Ectodermal cell (in vitro differentiated cells): ENCODE results near the gene PURA.
A peak's percentile ranks its signal among the peaks of the same experiment; 100 is the strongest.

Source experiments
- H3K27ac ChIP-seq: 2 replicates; pipeline ENCODE4 v1.7.0; 2013; ENCODE audit warnings: mild to moderate bottlenecking, low read depth, low read length; ENCODE audit not compliant: insufficient read depth, poor library complexity, severe bottlenecking
- H3K27me3 ChIP-seq: 2 replicates; pipeline ENCODE4 v1.7.0; 2013; ENCODE audit warnings: mild to moderate bottlenecking, low read length; ENCODE audit not compliant: insufficient read depth, control insufficient read depth, poor library complexity, severe bottlenecking
- H3K36me3 ChIP-seq: one replicate; pipeline ENCODE4 v1.7.0; 2013; ENCODE audit warnings: low read length; ENCODE audit not compliant: control insufficient read depth, insufficient read depth
- H3K4me1 ChIP-seq: one replicate; pipeline ENCODE4 v1.7.0; 2013; ENCODE audit warnings: low read length; ENCODE audit not compliant: control insufficient read depth, insufficient read depth
- H3K4me3 ChIP-seq: 2 replicates; pipeline ENCODE4 v1.7.0; 2013; ENCODE audit warnings: low read depth, low read length, control low read depth; ENCODE audit not compliant: insufficient read depth
- H3K9me3 ChIP-seq: 2 replicates; pipeline ENCODE4 v1.7.0; 2013; ENCODE audit warnings: mild to moderate bottlenecking, low read length, moderate library complexity; ENCODE audit not compliant: control insufficient read depth
- WGBS, 2 experiments: methylation state at CpG; one replicate each; pipeline ENCODE4 v1.1.7; 2013; ENCODE audit warnings: missing lambda C conversion rate in 2 of 2; 5-methylcytosine and 5-hydroxymethylcytosine counted together

PURA gene

GRCh38 chr5:140093179-140093578, 20.7 kb upstream of the PURA start:
- H3K4me1 ChIP-seq, result no peaks in the 10 kb centered on the region
- H3K9me3 ChIP-seq, result no peaks in the 10 kb centered on the region
- H3K36me3 ChIP-seq, result no peaks in the 10 kb centered on the region
- H3K27me3 ChIP-seq, result peaks cover 10% of the 10 kb centered on the region
- 67% methylated on average over 1 of the region's 1 CpG; no CpG with 5 or more reads in 1 of the 2 experiments for WGBS, 2 experiments
- H3K4me3 ChIP-seq, result no peak overlapping the region
- no peak overlapping the region for H3K27ac ChIP-seq

DNA sequence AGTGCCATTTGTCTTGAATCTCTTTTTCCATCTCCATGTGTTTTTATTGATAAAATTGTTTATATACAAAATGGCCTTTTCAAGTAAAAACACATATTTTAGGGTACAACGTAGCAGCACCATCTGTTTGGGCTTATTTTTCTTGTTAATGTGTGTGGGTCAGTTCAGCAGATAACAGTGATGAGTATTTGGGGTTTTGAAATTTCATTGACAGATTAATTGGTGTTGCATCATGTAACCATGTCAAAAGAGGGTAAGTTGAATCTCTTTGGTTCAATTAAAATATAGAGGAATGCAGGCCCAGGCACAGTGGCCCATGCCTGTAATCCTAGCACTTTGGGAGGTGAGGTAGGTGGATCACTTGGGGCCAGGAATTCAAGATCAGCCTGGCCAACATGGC, 20.0 kb upstream of the PURA start:
- 83 to 91% methylated on average over 1 of the region's 1 CpG for WGBS, 2 experiments
- Histone ChIP-seq H3K27ac (no peak overlapping the region), H3K4me1 (no peaks in the 10 kb centered on the region), H3K27me3 (peaks cover 10% of the 10 kb centered on the region), H3K36me3 (no peaks in the 10 kb centered on the region), H3K4me3 (no peak overlapping the region), H3K9me3 (no peaks in the 10 kb centered on the region)

GRCh38 chr5:140094889-140095288, 19.0 kb upstream of the PURA start:
- no peaks in the 10 kb centered on the region for H3K36me3 ChIP-seq
- H3K4me3 ChIP-seq, result no peak overlapping the region
- H3K9me3 ChIP-seq, result no peaks in the 10 kb centered on the region
- peaks cover 11% of the 10 kb centered on the region for H3K27me3 ChIP-seq
- H3K4me1 ChIP-seq, result no peaks in the 10 kb centered on the region
- H3K27ac ChIP-seq, result no peak overlapping the region

DNA sequence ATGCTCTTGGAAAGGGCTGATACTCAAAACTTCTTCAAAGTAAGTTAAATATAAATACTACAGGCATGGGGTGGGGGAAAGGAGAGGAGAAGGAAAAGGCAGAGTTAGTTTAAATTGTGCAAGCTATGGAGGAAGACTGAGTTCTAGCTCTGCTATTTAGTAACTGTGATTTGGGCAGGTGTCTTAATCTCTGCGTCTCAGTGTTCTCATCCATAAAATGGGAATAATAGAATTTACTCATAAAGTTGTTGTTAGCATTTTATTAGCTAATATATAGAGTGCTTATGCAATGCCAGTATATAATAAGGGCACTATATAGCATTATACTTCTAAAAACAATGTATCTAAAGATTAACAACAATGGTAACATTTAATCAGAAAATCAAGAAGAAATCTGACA, 12.7 kb upstream of the PURA start:
- H3K27ac ChIP-seq, result no peak overlapping the region
- H3K36me3 ChIP-seq, result no peaks in the 10 kb centered on the region
- H3K4me3 ChIP-seq, result no peak overlapping the region
- peaks cover 59% of the 10 kb centered on the region for H3K27me3 ChIP-seq
- no peaks in the 10 kb centered on the region for H3K9me3 ChIP-seq
- WGBS, 2 experiments, result 60% methylated on average over 1 of the region's 1 CpG; no CpG with 5 or more reads in 1 of the 2 experiments
- H3K4me1 ChIP-seq, result no peaks in the 10 kb centered on the region

DNA sequence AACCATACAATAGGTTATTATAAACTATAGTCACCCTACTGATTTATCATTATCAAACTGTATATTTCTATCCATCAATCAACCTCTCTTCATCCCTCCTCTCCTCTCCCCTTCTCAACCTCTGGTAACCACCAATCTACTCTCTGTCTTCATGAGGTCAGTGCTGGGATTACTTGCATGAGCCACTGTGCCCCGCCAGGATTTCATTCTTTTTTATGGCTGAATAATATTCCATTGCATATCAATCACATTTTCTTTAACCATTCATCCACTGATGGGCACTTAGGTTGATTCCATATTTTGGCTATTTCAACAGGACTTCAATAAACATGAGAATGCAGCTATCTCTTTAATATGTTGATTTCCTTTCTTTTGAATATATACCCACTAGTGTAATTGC, 10.8 kb upstream of the PURA start:
- Histone ChIP-seq H3K27ac (no peak overlapping the region), H3K36me3 (no peaks in the 10 kb centered on the region), H3K9me3 (no peaks in the 10 kb centered on the region), H3K27me3 (peaks cover 74% of the 10 kb centered on the region), H3K4me1 (no peaks in the 10 kb centered on the region), H3K4me3 (no peak overlapping the region)
- 53 to 70% methylated on average over 1 of the region's 1 CpG for whole genome bisulfite sequencing, 2 experiments

GRCh38 chr5:140104100-140104499, 9.8 kb upstream of the PURA start:
- H3K4me1 ChIP-seq, result peaks cover 8% of the 10 kb centered on the region
- no CpG with 5 or more reads among the region's 1 CpG for WGBS, 2 experiments
- no peaks in the 10 kb centered on the region for H3K36me3 ChIP-seq
- no peak overlapping the region for H3K27ac ChIP-seq
- H3K4me3 ChIP-seq, result no peak overlapping the region
- no peaks in the 10 kb centered on the region for H3K9me3 ChIP-seq
- peaks cover 84% of the 10 kb centered on the region for H3K27me3 ChIP-seq

GRCh38 chr5:140106101-140106500, 7.8 kb upstream of the PURA start:
- Histone ChIP-seq H3K9me3 (no peaks in the 10 kb centered on the region), H3K4me1 (peaks cover 8% of the 10 kb centered on the region), H3K27me3 (peaks cover 91% of the 10 kb centered on the region)

DNA sequence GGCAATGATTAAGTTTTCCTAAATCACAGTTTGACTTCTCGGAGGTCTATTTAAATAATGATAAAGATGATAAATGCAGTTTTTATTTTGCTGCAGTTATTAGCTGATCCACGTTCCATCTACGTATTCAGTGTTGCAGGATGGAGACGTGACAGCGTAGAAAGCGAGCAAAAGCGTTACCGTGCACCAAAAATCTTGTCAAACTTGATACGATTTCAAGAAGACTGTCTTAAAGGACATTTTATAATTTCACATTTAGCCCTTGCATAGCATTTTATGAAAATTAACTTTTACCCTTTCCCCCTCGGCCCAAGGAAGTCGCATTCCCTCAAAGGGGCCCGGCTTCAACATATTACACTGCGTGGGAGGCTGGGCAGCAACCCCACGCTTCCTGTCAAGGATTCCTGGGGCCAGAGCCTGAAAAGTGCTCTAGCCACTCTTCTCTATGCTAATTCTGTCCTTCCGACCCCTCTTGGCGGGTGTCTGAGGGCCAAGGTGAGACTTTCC, 7.1 kb upstream of the PURA start:
- Histone ChIP-seq H3K36me3 (no peaks in the 10 kb centered on the region), H3K27ac (no peak overlapping the region), H3K4me1 (peaks cover 8% of the 10 kb centered on the region), H3K4me3 (peak overlapping the region; percentile 60), H3K9me3 (no peaks in the 10 kb centered on the region), H3K27me3 (peaks cover 93% of the 10 kb centered on the region)
- 19 to 23% methylated on average over 16 of the region's 16 CpGs for WGBS, 2 experiments

More at GRCh38 chr5:140106101-140106500, 7.8 kb upstream of the PURA start:
- Histone ChIP-seq H3K4me3 (no peak overlapping the region), H3K36me3 (no peaks in the 10 kb centered on the region), H3K27ac (no peak overlapping the region)
- 46 to 58% methylated on average over 5 of the region's 5 CpGs for WGBS, 2 experiments

DNA sequence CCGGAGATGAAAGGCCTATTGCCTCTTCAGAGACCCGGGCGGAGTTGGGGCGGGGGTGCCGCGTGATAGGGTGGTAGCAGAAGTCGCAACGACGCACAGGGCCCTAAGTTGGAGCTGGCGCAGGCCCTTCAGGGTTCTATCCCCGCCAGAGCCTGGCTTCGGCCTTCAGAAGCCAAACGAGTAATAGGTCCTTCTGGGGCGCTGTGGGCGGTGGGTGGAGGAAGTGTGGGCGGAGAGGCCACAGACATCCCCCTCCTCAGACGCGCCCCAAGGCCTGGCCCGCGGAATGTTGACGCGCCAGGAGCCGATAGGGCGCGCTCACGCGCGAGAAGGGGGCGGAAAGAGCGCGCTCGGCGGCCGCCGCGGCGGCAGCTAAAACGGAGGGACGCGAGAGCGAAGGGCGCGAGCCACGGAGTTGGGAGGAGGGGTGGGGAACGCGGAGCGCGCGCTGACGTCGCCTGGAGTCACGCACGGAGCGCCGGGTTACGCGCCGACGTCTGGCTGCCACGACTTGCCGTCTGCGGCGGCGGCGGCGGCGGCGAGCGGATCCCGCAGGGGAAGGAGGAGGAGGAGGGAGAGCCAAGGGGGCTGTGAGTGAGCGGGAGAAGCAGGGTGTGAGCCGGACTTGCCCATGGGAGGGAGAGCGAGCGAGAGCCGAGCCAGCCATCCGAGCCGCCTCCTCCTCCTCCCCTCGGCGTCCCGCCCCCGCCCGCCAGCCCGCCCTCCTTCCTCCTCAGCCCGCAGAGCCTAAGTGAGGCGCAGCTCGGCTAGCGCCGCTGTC, 6.4 kb upstream of the PURA start:
- peaks cover 8% of the 10 kb centered on the region for H3K4me1 ChIP-seq
- no peak overlapping the region for H3K27ac ChIP-seq
- WGBS, 2 experiments, result 0% methylated on average over 88 of the region's 88 CpGs
- no peaks in the 10 kb centered on the region for H3K9me3 ChIP-seq
- H3K36me3 ChIP-seq, result no peaks in the 10 kb centered on the region
- H3K27me3 ChIP-seq, result peaks cover 94% of the 10 kb centered on the region
- H3K4me3 ChIP-seq, result peak overlapping the region; percentile 60

DNA sequence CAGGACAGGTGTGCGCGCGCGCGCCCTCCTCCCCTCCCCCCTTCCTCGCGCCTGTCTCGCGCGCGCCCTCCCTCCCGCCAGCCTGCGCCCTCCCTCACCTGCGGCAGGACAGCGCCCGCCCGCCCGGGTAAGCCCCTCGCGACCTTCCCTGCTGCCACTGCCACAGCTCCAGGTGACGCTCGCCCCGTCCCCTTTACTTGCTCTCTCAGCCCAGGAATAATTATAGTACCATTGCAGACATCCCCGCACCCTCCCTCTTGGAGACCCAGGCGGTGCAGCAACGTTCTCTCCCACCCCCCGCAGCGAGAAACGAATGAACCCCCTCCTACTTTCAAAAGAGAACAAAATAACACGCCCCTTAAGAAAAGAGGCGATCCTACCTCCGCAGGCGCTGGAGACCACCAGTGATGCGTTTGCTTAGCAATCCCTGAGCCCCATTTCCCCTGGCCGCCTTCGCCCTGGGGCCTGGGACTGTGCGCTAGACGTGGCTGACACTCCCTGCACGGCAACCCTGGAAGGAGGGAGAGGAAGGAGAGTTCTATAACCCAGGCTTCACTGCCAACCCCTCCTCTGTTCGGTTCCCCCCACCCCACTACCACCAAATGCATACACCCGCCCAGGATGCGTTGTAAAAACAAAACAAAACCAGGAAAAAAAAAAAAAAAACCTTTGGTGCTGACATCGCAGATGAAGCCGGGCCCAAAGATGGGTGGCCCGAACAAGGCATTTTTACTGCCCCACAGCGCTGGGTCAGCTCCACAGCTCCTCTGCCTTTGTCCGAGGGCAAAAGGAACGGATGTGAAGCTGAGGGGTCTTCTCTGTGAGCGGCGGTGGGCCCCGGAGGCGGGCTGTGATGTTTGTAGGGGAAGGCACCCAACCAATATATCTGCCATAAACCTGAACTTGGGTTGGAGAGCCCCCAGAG, 5.6 kb upstream of the PURA start:
- no peak overlapping the region for H3K27ac ChIP-seq
- H3K27me3 ChIP-seq, result peaks cover 96% of the 10 kb centered on the region
- no peaks in the 10 kb centered on the region for H3K9me3 ChIP-seq
- no peaks in the 10 kb centered on the region for H3K36me3 ChIP-seq
- H3K4me3 ChIP-seq, result peak overlapping the region; percentile 60
- H3K4me1 ChIP-seq, result peaks cover 12% of the 10 kb centered on the region
- 0 to 1% methylated on average over 51 to 52 of the region's 52 CpGs for WGBS, 2 experiments
